Measurements from ENCODE around the gene NXT2.
"Not testable (repeated sequence)": the region's sequence is repeated elsewhere in the genome, so short reads cannot be mapped to it uniquely, and the experiment has no call there.

The NXT2 gene

GRCh38 chrX:109519001-109519400 is 17.6 kb upstream of the NXT2 start:
- TF ChIP-seq, protein P1, sequence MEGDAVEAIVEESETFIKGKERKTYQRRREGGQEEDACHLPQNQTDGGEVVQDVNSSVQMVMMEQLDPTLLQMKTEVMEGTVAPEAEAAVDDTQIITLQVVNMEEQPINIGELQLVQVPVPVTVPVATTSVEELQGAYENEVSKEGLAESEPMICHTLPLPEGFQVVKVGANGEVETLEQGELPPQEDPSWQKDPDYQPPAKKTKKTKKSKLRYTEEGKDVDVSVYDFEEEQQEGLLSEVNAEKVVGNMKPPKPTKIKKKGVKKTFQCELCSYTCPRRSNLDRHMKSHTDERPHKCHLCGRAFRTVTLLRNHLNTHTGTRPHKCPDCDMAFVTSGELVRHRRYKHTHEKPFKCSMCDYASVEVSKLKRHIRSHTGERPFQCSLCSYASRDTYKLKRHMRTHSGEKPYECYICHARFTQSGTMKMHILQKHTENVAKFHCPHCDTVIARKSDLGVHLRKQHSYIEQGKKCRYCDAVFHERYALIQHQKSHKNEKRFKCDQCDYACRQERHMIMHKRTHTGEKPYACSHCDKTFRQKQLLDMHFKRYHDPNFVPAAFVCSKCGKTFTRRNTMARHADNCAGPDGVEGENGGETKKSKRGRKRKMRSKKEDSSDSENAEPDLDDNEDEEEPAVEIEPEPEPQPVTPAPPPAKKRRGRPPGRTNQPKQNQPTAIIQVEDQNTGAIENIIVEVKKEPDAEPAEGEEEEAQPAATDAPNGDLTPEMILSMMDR (IDR thresholded peaks at IDR 0.05; ENCODE audit: extremely low read depth, missing control alignments) = no peak
- DNase-seq (ENCODE audit: low spot score) = no peak

DNA sequence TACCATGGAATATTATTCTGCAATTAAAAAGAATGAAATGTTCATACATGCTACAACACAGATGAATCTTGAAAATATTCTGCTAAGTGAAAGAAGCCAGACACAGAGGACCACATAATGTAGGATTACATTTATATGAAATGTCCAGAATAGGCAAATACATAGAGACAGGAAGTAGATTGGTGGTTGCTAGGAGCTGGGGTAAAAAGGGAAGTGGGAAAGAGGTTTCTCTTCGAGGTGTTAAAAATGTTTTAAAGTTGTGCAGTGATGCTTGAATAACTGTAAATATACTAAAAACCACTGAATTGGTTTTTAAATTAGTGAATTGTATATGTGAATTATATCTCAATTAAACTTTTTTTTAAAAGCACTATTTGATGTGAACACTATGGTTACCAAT is 3.6 kb upstream of the NXT2 start:
- TF ChIP-seq, protein P1 (IDR thresholded peaks at IDR 0.05; ENCODE audit: extremely low read depth, missing control alignments) = no peak
- DNase-seq (ENCODE audit: low spot score) = no peak

DNA sequence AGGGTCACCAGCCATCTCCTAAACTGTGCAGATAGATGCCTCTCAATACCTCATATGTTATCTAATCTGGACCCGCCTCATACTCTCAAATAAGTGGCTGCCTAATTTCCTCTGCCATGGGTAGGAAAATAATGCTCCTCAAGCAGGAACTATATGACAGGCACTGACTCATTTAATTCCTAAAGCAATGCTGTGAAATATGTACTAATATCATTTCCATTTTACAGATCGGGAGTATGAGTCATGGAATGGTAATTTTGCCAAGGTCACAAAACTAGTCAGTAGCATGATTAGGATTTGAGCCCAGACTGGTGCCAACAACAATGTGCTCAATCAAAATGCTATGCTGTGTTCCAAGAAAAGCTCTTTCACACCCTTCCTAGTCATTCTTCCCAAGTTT is 3.0 kb upstream of the NXT2 start:
- TF ChIP-seq, protein P1 (IDR thresholded peaks at IDR 0.05; ENCODE audit: extremely low read depth, missing control alignments) = no peak
- no peak for DNase-seq (ENCODE audit: low spot score)

DNA sequence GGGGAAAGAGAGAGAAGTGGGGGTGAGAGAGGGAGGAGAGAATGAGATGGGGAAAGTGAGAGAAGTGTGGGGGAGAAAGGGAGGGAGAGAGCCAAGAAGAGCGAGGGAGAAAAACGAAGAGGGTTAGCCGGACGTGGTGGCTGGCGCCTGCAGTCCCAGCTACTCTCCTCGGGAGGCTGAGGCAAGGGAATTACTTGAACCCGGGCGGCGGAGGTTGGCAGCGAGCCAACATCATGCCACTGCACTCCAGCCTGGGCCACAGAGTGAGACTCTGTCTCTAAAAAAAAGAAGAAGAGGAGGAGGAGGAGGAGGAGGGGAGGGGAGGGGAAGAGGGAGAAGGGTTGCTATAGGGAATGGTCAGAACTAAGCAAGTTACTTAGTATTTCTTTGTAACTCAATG is 1.7 kb upstream of the NXT2 start:
- TF ChIP-seq, protein P1 (IDR thresholded peaks at IDR 0.05; ENCODE audit: extremely low read depth, missing control alignments) = no peak

GRCh38 chrX:109535578-109535977 is 1.1 kb upstream of the NXT2 start:
- no peak for DNase-seq (ENCODE audit: low spot score)
- TF ChIP-seq, protein P1 (IDR thresholded peaks at IDR 0.05; ENCODE audit: extremely low read depth, missing control alignments) = no peak

More for the DNA sequence above, 1.7 kb upstream of the NXT2 start:
- DNase-seq (ENCODE audit: low spot score) = no peak

DNA sequence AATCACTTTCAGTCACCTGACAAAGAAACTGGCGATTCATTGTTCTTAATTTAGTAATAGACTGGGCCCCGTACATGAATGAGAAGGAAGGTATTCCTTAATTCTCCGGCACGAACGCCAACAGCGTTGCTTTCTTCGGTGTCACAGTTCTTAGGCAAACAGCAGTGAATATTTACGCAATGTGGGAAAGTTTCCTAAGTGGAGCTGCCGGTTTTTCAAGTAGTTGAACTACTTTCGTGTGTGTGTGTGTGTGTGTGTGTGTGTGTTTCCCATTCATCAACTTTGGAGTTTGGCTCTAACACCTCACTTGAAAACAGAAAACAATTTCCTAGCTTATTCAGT is 651 bp downstream of the NXT2 start:
- TF ChIP-seq, protein P1 (IDR thresholded peaks at IDR 0.05; ENCODE audit: extremely low read depth, missing control alignments) = no peak
- no peak for DNase-seq (ENCODE audit: low spot score)

- DNase-seq (ENCODE audit: low spot score) = not testable (repeated sequence)
Observed at GRCh38 chrX:109539007-109539406, 2.4 kb downstream of the NXT2 start.

DNA sequence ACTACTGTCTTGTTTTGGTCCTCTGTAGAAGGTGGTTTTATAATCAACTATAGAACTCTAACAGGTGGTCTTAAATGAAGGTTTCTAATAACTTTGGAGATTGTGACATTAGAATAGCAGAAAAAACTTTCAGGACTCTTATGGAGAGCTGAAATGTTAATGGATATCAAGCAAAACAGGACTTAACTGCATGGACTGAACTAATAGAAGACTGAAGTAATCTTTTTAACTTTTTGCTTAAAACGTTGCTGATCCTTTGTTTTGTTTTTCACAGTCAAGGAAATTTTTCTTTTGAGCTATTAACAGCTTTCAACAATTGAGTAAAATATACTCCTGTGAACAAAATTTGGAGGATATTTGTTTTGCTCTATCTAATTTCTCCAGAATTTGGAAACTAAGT is 17.2 kb downstream of the NXT2 start:
- DNase-seq (ENCODE audit: low spot score) = no peak
- TF ChIP-seq, protein P1 (IDR thresholded peaks at IDR 0.05; ENCODE audit: extremely low read depth, missing control alignments) = no peak

DNA sequence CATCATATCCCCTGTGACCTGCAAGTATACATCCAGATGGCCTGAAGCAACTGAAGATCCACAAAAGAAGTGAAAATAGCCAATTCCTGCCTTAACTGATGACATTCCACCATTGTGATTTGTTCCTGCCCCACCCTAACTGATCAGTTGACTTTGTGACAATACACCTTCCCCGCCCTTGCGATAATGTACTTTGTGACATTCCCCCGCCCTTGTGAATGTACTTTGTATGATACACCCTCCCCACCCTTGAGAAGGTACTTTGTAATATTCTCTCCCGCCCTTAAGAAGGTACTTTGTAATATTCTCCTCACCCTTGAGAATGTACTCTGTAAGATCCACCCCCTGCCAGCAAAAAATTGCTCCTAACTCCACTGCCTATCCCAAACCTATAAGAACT is 39.4 kb downstream of the NXT2 start:
- not testable (repeated sequence) for DNase-seq (ENCODE audit: low spot score)

Measured in GM20000 (cell line).